ENCODE data around the gene BDKRB2.

The BDKRB2 gene

GRCh38 chr14:96204151-96205058, at the start of gene BDKRB2:
Gene BDKRB2, plus strand, starts transcription at chr14:96204839. Its CDS starts 32,269 bp downstream, at chr14:96237108.
- in situ Hi-C loops (cut with HindIII; ENCODE audit: low sequenced_read_pairs), result no loop called here

GRCh38 chr14:96154900-96155299, 49.7 kb upstream of the BDKRB2 start:
- in situ Hi-C loops (cut with HindIII; ENCODE audit: low sequenced_read_pairs), result no loop called here

GRCh38 chr14:96156804-96157760, 47.6 kb upstream of the BDKRB2 start:
- in situ Hi-C loops (cut with HindIII; ENCODE audit: low sequenced_read_pairs), result no loop called here

GRCh38 chr14:96158735-96159134, 45.9 kb upstream of the BDKRB2 start:
- in situ Hi-C loops (cut with HindIII; ENCODE audit: low sequenced_read_pairs), result no loop called here

- in situ Hi-C loops (cut with HindIII; ENCODE audit: low sequenced_read_pairs), result no loop called here
Measured at GRCh38 chr14:96160076-96160912, 44.3 kb upstream of the BDKRB2 start.

GRCh38 chr14:96160913-96161310, 43.7 kb upstream of the BDKRB2 start:
- in situ Hi-C loops (cut with HindIII; ENCODE audit: low sequenced_read_pairs), result no loop called here

GRCh38 chr14:96161636-96162035, 43.0 kb upstream of the BDKRB2 start:
- in situ Hi-C loops (cut with HindIII; ENCODE audit: low sequenced_read_pairs), result no loop called here

- in situ Hi-C loops (cut with HindIII; ENCODE audit: low sequenced_read_pairs), result no loop called here
Measured at GRCh38 chr14:96162265-96162664, 42.4 kb upstream of the BDKRB2 start.

GRCh38 chr14:96162741-96163140, 41.9 kb upstream of the BDKRB2 start:
- in situ Hi-C loops (cut with HindIII; ENCODE audit: low sequenced_read_pairs), result no loop called here

GRCh38 chr14:96164861-96165490, 39.7 kb upstream of the BDKRB2 start:
- in situ Hi-C loops (cut with HindIII; ENCODE audit: low sequenced_read_pairs), result no loop called here

- in situ Hi-C loops (cut with HindIII; ENCODE audit: low sequenced_read_pairs), result no loop called here
Measured at GRCh38 chr14:96165493-96166436, 38.9 kb upstream of the BDKRB2 start.

GRCh38 chr14:96166461-96167223, 38.0 kb upstream of the BDKRB2 start:
- in situ Hi-C loops (cut with HindIII; ENCODE audit: low sequenced_read_pairs), result no loop called here

GRCh38 chr14:96167224-96168148, 37.2 kb upstream of the BDKRB2 start:
- in situ Hi-C loops (cut with HindIII; ENCODE audit: low sequenced_read_pairs), result no loop called here

GRCh38 chr14:96168581-96168980, 36.1 kb upstream of the BDKRB2 start:
- in situ Hi-C loops (cut with HindIII; ENCODE audit: low sequenced_read_pairs), result no loop called here

GRCh38 chr14:96170961-96171592, 33.6 kb upstream of the BDKRB2 start:
- in situ Hi-C loops (cut with HindIII; ENCODE audit: low sequenced_read_pairs), result no loop called here

GRCh38 chr14:96173636-96174475, 30.8 kb upstream of the BDKRB2 start:
- in situ Hi-C loops (cut with HindIII; ENCODE audit: low sequenced_read_pairs), result no loop called here

Measured in DLD1 (cell line).